Bronchial epithelial cell (primary cell): ENCODE measurements around the gene CLASP2. TPM values are rescaled to one million over a fixed set of nuclear protein-coding genes. Genes with fewer than 3 reads are reported as not detected.
"Not testable (repeated sequence)": the region's sequence is repeated elsewhere in the genome, so short reads cannot be mapped to it uniquely, and the experiment has no call there.

Experiments used
- DNase-seq: peaks from one replicate; pipeline ENCODE4 v3.0.0-alpha.2; 2010; ENCODE audit warnings: low read depth
- FAIRE-seq: peaks from 2 replicates; lab custom pipeline; 2011; peaks lifted over from hg19 to GRCh38; lab: Jason Lieb, UNC
- H3K27me3 ChIP-seq: 2 replicates; pipeline ENCODE4 v1.5.1; 2011; ENCODE audit warnings: low read length; ENCODE audit not compliant: control insufficient read depth, insufficient read depth
- H3K36me3 ChIP-seq: 2 replicates; pipeline ENCODE4 v1.5.1; 2011; ENCODE audit warnings: low read length; ENCODE audit not compliant: control insufficient read depth, insufficient read depth
- H3K4me3 ChIP-seq: 2 replicates; pipeline ENCODE4 v1.5.1; 2011; ENCODE audit warnings: mild to moderate bottlenecking, low read depth, low read length, control low read depth
- CTCF ChIP-seq: IDR thresholded peaks from 2 replicates; pipeline ENCODE4 v1.5.1; 2011; ENCODE audit warnings: mild to moderate bottlenecking, moderate library complexity, low read length, control low read depth, inconsistent platforms; ENCODE audit not compliant: insufficient read depth, severe bottlenecking
- total RNA-seq: library from RNA; depleted of rRNA; stranded (reverse); fragments of >200 nt; gene quantifications from 2 replicates; pipeline ENCODE4 v1.2.1, GENCODE V29; 2014

CLASP2 gene
- total RNA-seq, 1 donor from 2014 or later: 43.4 TPM

- no peak for TF ChIP-seq CTCF
- Histone ChIP-seq H3K27me3 (no peaks in the 10 kb centered on the region), H3K36me3 (no peaks in the 10 kb centered on the region), H3K4me3 (no peak overlapping the region)
- FAIRE-seq (no peak), DNase-seq (no peak)
Measured at GRCh38 chr3:33461097-33461496, 257.0 kb downstream of the CLASP2 start.

- FAIRE-seq, H3K4me3 ChIP-seq, DNase-seq, H3K36me3 ChIP-seq, H3K27me3 ChIP-seq: not testable (repeated sequence)
Measured at GRCh38 chr3:33459577-33459976, 258.5 kb downstream of the CLASP2 start.

DNA sequence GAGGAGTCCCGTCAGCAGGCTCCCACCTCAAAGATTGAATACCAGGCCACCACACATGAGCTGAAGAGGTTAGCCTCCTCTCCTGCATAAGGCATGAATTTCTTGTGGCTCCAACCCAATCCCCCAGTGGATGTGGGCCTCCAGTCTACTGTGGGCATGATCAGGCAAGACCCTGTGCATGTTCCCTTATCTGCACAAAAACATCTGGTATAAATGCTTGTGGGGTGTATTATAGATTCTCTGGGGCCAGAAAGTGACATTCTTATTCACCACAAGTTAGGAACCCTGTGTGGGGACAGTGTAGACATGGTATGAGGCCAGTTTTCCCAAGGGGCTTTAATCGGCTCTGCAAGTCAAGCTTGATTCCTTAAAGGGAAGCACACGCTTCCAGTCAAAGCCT is 259.6 kb downstream of the CLASP2 start:
- DNase-seq (no peak), FAIRE-seq (no peak)
- no peak for TF ChIP-seq CTCF
- Histone ChIP-seq H3K4me3 (no peak overlapping the region), H3K27me3 (no peaks in the 10 kb centered on the region), H3K36me3 (no peaks in the 10 kb centered on the region)

DNA sequence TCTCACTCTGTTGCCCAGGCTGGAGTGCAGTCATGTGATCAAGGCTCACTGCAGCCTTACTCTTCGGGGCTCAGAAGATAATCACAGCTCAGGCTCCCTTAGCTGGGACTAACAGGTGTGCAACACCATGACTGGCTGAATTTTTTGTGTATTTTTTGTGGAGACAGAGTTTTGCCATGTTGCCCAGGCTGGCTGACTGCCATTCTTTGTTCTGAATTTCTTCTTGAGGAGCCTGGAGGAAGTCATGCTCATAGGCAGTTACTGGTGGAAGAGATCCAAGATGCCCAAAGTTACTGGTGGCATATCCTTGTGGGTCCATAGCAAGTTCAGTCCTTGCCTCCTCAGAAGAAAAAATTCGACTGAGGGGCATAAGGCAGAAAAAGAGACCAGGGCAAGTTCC is 261.3 kb downstream of the CLASP2 start:
- no peak for FAIRE-seq

DNA sequence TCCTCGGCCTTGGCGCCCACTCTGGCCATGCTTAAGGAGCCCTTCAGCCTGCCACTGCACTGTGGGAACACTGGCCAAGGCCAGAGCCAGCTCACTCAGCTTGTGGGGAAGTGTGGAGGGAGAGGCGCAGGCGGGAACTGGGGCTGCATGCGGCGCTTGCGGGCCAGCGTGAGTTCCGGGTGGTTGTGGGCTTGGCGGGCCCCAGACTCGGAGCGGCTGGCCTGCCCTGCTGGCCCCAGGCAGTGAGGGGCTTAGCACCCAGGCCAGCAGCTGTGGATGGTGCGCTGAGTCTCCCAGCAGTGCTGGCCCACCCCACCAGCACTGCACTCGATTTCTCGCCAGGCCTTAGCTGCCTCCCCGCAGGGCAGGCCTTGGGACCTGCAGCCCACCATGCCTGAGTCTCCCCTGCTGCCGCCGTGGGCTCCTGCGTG is 264.7 kb downstream of the CLASP2 start:
- TF ChIP-seq CTCF: no peak
- no peak for FAIRE-seq
- Histone ChIP-seq H3K4me3 (no peak overlapping the region), H3K27me3 (no peaks in the 10 kb centered on the region), H3K36me3 (no peaks in the 10 kb centered on the region)
- no peak for DNase-seq

More for the DNA sequence above, 261.3 kb downstream of the CLASP2 start:
- no peak for DNase-seq
- no peak overlapping the region for H3K4me3 ChIP-seq
- no peak for TF ChIP-seq CTCF
- no peaks in the 10 kb centered on the region for H3K36me3 ChIP-seq
- H3K27me3 ChIP-seq: no peaks in the 10 kb centered on the region

GRCh38 chr3:33451994-33452393 is 266.1 kb downstream of the CLASP2 start:
- H3K36me3 ChIP-seq, H3K4me3 ChIP-seq, DNase-seq, FAIRE-seq, H3K27me3 ChIP-seq: not testable (repeated sequence)

GRCh38 chr3:33447958-33448357 is 270.1 kb downstream of the CLASP2 start:
- FAIRE-seq: no peak
- Histone ChIP-seq H3K36me3 (no peaks in the 10 kb centered on the region), H3K27me3 (no peaks in the 10 kb centered on the region), H3K4me3 (no peak overlapping the region)
- TF ChIP-seq CTCF: no peak
- DNase-seq: no peak

DNA sequence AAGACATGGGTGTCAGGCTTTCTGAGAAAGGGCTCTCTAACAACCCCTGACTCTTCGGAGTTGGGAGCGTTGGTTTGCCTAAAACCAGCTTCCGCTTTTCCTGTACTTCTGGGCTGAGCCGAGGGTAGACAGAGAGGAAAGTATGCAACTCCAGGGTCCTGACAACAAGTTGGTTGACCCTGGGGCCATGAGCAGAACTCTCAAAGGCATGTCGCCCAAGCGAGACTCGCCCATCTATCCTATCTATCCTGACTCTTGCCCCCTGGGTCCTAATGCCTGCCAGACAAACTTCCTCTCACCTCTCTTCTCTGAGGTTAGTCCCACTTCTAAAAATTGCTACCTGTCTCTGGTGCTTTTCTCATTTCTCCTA is 270.8 kb downstream of the CLASP2 start:
- not testable (repeated sequence) for H3K4me3 ChIP-seq, H3K27me3 ChIP-seq, FAIRE-seq, DNase-seq, H3K36me3 ChIP-seq
